HG03460 (cell line): Measurements from ENCODE around the gene TTC39B.

Source experiments
- ATAC-seq: cut with Tn5 transposase; IDR thresholded peaks from one replicate; pipeline ENCODE4 v1.9.1; 2021; ENCODE audit not compliant: unreplicated experiment

TTC39B gene

DNA sequence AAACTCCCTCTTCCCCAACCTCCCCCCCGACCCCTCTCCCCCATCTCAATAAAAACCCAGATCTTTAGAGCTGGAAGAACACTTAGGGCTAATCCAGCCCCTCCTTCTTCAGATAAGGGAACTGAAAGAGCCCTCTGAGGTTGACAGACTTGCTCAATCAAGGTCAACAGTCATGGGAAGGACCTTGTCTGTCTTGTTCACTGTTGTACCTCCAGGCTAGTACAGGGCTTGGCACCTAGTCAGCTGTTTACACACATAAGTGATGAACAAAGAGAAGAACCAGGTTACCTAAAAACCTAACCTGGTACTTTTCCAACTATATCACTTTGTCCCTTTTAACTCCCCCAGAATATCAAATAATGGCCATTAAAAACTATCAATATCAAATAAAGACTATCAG is 2.4 kb downstream of the TTC39B start:
- ATAC-seq: peak; percentile 23

DNA sequence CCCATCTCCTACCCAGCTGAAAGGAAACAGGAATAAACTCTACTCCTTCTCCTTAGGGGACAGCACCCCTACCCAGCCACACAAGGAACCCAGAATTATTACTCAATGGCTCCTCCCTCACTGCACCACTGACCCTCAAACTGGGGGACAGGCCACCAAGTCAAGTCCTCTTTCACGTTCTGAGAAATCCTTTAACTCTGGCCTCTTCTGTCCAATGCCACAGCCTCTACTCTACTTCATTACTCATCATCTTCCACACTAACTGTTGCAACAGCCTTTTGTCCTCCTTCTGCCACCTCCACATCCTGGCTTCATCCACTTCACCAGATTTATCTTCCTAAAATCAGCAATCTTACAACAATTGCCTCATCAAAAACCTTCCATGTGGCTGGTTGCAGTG is 6.8 kb downstream of the TTC39B start:
- ATAC-seq: no peak

DNA sequence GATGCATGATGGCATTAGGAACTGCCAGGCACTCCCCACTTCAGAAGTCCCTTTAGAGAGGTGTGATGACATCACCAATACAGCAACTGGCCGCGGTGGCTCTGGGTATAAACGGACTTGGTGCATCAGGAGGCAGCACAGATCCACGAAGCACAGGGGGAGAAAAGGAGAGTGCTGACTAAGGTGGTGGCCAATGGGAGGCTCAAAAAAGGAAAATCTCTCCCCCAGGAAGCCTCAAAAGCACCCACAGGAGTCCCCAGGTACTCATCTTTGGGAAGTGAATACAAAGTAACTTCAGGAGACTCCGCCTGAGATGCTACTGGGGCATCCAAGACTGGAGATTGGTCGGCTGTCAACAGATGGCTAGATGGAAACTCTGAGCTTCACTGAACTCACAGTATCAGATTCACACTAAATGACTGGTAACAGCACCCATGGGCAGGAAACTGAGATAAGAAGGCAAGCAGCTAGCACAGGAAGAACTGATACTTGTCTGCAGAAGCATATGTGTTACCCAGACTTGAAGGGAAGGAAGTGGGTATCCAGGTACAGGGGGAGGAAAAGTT is 7.6 kb downstream of the TTC39B start:
- ATAC-seq: peak; percentile 84

DNA sequence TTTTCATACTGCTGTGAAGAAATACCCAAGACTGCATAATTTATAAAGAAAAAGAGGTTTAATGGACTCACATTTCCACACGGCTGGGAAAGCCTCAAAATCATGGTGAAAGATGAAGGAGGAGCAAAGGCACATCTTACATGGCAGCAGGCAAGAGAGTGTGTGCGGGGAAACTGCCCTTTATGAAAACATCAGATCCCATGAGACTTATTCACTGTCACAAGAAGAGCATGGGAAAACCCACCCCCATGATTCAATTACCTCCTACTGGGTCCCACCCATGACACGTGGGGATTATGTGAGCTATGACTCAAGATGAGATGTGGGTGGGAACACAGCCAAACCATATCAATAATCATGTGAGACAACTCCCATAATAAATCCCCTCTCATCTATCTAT is 8.7 kb downstream of the TTC39B start:
- ATAC-seq: no peak

DNA sequence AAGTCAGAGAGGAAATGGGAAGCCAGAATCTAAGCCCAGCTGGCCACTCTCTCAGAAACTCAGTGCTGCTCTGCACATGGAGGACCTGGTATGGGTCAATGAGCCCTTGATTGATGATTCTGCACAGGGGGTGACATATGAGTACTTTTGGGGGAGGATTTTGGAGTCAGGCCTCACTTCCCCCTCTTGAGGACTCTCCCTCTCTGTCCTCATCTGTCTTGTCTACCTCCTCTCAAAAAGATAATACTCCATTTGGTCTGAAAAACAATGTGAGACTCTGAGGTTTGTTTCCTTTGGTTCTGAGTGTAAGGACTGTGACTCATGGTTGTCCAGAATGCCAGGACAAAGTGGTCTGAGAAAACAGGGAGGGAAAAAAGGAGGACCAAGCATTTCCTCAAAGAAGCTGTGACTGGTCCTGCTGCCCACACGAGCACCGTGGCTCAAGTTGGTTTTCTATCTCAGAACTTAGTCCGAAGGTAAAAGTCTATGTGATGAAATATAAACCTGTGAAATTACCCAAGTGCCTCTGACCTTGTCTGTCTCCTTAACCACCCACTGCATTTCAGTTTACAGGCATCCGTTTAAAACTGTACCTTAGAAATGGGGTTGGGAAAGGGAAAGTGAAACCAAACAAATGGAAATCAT is 11.1 kb downstream of the TTC39B start:
- ATAC-seq: no peak

DNA sequence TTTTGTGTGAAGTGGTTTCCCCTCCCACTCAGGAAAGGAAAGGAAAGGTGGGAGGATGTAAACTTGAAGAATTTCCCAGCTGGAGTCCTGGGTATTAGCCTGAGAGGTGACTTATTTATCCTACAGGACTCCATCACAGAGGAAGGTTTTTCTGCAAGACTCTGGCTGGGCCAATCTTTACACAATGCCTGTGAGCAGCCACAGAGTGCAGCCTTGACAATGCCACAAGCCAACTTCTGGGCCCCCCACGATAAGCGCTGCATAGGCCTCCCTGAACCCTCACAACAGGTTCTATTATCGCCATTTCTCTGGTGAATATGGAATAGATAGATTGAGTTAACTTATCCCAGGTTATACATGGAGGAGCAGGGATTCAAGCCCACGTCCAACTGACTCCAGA is 12.4 kb downstream of the TTC39B start:
- ATAC-seq: no peak

DNA sequence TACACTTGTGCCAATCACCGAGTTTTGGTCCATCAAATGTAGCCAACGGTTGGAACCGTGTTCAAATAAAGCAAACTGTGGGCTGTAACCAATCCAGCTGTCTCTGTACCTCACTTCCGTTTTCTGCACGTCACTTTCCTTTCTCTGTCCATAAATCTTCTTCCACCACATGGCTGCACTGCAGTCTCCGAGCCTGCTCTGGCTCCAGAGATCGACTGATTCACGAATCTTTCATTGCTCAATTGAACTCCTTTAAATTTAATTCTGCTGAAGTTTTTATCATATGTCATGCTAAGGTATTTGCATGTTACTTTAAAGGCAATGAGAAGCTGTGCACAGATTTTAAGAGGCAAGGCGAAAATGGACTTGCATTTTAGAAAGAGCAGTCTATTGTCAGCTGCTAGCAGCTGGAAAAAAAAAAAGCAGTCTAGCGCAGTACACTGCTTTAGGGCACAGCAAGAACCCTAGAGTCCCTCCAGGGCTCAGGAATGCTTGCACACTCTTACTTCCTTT is 13.2 kb downstream of the TTC39B start:
- ATAC-seq: no peak

DNA sequence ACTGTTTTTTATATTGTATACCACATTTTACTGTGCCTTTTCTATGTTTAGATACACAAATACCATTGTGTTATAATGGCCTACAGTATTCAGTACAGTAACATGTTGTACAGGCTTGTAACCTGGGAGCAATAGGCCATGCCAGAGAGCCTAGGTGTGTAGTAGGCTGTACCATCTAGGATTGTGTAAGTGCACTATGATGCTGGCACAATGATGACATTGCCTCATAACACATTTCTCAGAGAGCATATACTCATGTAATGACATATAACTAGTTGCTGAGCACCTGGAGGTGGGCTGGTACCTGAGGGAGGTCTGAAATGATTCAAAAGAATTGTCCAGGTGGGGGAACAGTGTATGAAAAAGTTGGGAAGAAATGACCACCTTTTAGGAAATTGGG is 13.9 kb downstream of the TTC39B start:
- ATAC-seq: no peak

DNA sequence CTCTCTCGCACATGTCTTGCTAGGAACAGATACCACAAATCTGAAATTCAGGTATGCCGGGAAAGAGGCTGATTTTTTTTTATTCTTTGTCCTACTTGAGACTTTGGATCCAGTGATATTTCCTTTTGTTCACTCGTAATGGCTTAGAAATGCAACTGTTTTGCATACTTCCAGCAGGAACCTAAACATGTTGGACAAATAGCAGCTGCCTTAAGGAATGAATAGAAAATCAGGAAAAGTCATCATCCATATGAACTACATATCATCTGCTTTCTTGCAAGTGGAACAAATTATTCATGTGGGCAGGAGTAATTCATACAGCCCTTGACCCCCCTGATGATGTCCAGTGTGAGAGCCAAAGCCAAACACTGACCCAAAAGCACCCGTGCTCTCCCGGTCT is 17.4 kb downstream of the TTC39B start:
- ATAC-seq: no peak

DNA sequence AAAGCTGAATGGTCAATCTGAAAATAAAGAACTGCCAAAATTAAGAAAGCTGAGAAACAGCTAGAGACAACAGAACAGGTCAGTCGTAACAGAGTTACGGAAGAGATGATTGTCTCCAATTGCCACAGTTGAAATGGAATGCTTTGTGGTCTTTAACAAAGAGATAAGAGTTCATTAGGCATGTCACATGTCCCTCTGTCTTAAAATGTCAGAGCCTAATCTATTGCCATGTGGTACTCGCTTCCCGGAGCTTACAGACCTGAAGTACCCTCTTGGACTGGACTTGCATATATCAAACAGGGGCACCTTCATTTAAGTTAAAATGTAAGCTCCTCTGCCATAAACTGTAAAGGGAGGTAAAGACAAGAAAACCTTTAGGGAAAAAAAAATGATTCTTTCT is 19.7 kb downstream of the TTC39B start:
- ATAC-seq: no peak

DNA sequence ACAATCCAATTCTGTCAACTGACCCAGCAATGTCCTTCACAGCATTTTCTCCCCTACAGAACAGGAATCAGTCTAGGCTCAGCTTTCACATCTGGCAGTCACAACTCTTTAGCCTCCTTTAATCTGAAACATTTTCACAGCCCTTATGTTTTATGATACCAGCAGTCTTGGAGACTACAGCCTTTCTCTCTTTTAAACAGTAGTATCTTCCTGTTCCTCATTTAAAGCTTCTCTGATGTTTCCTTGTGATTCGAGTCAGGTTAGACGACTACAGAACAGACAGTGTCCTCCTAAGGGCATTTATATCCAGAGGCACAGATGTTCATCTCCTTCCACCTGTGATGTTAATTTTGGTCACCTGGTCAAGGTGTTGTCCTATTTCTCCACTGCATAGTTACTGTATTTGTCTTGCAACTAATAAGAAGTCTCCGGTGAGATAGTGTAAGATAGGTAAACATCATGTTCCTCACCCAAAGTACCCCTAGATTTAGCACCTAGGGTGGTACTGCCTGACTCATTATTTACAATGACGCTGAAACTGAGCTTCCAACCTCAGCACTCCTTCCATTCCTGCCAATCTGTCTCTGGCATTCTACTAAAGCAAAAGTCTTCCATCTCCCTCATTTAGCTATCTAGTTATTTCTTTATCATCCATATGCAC is 20.7 kb downstream of the TTC39B start:
- no peak for ATAC-seq

DNA sequence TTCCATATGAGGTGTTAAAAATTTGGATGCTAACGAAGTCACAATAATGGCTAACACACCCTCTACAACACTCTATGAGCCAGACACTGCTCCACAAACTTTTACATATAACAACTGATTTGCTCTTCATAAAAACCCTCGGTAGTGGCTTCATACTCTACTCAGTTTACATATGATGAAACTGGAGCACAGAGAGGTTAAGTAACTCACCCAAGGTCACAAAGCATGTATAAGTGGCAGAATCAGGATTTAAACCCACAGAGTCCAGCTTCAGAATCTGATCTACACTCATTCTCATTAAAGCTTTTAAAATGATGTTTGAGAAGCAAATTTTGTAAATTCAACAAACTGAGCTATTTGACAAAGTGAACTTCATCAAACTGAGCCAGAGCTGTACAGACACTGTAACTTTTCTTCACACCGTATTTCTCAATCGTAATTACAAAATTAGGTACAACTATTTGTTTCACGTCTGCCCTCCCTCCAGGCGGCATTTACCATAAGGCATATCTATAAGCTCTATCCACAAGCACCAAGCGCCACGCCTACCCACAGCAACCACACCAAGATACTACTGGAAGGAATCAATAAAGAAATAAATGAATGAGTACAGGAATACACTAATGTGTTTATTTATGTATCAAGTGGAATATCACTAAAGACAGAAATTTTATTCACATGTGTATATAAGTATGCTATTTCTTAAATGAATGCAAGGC is 24.3 kb downstream of the TTC39B start:
- ATAC-seq: no peak

DNA sequence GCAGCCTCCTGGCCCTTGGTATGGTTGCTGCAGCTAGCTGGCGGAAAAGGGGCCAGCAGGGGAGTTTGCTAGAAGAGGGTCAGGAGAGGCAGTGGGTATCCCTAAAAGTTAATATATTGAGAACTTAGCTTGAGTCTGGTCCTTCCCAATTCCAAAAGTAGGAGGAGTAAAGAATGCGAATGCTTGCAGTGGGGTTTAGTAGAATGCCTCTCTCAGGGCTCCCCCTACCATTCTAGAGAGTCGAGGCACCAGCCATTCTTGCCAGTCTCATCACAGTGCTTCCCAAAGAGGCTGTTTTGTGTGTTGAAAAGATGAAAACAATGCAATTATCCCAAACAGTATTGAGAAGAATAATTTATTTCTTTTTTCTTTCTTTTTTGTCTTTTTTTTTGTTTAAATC is 26.4 kb downstream of the TTC39B start:
- no peak for ATAC-seq

DNA sequence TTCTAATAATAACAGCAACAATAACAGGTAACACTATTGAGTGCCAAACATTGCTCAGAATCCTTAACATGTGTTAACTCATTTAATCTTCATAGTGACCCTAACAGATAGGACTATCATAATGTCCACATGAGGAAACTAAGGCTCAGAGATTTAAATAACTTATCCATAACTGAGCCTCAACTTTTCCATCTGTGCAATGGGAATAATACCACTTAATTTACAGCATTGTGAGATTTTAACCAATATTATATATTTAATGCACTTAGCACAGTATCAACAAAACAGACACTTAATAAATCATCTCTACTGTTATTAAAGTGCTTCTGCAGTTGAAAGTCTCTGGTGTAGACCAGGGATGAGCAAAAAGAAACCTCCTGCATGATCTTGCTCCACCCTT is 28.2 kb downstream of the TTC39B start:
- no peak for ATAC-seq

DNA sequence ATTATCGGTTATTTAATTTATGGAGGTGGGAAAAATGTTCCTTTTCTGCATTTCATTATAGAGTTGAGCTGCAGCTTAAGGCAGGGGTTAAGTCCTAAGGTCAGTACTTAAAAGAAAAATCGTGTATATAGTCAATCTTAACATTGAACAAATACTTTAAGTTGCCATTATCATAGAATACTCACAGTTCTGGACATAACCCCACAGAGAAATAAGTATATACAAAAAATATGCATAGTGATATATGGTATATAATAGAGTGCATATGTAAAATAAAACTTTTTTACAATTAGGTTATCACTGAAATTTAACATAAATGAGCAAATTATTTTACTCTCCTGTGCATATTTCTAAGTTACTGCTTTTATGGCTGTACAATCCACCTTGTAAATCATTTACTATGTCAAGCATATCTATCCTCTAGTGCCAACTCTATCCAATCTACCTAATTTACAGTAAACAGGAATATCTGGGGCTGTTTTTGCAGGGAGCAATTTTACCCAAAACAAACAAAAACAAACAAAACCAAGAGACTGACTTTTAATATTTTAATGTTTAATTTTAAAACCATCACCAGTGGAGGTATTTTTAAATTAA is 28.8 kb downstream of the TTC39B start:
- no peak for ATAC-seq

DNA sequence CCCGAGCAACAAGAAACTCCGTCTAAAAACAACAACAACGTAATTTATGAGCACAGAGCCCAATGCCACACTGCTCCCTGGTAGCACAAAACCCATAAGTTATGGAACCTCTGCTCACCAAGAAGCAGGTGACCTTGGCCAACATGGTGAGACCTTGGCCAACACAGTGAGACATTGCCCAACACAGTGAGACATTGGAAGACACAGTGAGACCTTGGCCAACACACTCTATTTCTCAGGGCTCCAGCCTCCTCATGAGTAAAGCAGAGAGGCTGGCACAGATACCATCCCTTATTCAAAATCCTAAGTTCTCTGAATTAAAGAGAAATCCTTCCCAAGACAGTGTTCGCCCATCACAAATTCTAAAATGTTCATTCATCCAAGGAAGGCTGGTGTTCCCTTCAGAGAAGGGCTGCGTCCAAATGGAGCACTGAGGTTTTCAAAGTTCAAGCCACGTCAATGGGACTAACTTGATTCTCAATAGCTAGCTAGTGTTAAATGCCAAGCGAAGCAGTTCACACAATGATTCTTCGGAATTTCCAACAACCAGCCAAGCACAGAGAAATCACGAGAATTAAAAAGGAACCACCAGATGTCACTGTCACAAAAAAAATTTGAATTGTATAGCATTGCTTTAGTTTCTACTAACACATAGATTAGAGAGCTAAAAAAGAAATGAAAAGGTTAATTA is 29.5 kb downstream of the TTC39B start:
- ATAC-seq: no peak

DNA sequence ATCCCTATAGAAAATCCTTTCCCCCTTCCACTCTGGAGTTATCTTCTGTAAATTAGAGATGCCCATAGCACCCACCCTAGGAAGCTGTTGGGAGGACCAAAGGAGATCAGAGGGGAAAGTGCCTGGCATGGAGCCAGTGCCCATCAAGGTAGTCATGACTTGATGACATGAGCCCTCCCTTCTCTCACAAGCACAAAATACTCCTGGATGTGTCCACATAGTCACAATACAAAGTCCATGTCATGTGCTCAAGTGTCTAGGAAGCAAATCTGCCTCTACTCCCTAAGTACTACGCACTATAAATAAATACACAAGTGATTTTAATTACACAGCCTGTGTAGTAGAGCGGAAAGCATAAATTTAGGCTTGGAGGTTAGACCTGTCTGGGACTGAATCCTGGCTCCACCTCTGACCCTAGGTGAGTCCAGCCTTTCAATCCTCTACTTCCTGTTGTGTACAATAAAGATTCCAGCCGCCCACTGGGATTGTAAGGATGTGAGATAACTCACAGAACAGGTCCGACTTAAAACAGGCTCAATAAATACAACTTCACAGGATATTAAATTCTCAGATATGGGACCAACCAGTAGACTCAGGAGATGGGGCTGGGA is 30.6 kb downstream of the TTC39B start:
- ATAC-seq: no peak

DNA sequence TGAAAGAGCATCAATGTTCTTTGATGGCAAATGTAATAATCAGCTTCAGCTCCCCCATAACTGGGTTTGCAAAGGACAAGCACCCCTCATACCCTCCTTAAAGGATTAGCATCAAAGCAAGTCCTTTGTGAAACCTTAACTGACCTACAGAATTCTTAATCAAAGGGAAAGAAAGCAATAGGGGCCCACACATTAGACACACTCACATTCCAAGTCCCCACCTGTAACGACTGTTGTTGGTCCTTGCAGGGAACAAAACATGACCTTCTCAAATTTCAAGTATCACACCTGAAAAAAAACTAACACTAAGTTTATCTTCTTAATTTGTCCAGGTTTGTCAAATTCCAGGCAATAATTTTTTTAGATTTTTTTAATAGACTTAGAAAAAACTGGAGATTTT is 32.6 kb downstream of the TTC39B start:
- ATAC-seq: no peak

DNA sequence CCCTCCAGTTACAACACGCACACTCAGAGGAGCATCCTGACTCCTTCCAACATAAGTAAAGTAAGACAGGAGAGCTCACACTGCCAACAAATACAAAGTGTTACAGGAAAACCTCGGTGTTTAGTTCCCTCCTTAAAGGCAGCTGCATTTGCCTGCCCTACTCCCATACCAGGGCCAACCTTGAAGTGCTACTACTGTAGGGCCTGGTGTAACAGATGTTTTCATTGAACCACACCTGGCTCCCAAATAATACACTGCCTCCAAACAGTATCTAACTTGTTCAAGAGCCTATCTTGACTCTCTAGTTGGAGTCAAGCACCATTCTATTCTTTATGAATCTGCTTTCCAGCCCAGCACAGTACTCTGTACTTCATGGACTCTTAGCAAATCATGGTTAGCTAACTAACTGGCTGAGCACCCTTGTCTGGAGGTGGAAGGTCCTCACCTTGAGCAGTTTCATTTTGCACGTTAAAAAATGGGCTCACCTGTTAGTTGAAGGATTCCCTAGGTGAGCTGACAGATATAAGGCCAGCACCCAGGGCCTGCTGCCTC is 34.6 kb downstream of the TTC39B start:
- no peak for ATAC-seq

DNA sequence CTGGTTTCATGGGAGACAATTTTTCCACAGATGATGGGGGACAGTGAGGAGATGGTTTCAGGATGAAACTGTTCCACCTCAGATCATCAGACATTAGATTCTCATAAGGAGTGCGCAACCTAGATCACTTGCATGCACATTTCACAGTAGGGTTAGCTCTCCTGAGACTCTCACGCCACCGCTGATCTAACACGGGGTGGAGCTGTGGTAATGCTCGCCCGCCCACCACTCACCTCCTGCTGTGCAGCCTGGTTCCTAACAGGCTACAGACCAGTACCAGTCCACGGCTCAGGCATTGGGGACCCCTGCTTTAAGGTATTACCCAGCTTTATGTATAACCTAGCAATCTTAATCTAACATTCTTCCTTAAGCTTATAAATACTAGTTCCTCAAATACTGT is 35.6 kb downstream of the TTC39B start:
- no peak for ATAC-seq
